Peyer's patch (tissue), 4 donors: ENCODE measurements around the gene ETV6. TPM values are rescaled to one million over a fixed set of nuclear protein-coding genes. Genes with fewer than 3 reads are reported as not detected.

ENCODE experiments used
- DNase-seq, 3 donors: peaks; one replicate each; pipeline ENCODE4 v3.0.0-alpha.2; 2017 to 2019
- H3K27ac ChIP-seq, 4 donors: fragments of 200-600 bp; sonication (generic); one replicate each; pipeline ENCODE4 v1.5.1; 2016 to 2019
- H3K27me3 ChIP-seq, 2 donors: fragments of 200-600 bp; sonication (generic); one replicate each; pipeline ENCODE4 v1.5.1; 2019
- H3K36me3 ChIP-seq, 3 donors: fragments of 200-600 bp; sonication (generic); one replicate each; pipeline ENCODE4 v1.5.1; 2016 to 2019
- H3K4me1 ChIP-seq, 4 donors: fragments of 200-600 bp; sonication (generic); one replicate each; pipeline ENCODE4 v1.5.1; 2016 to 2019
- H3K4me3 ChIP-seq, 4 donors: fragments of 200-600 bp; sonication (generic); 1 replicate in 3 of 4; 2 replicates in 1 of 4; pipeline ENCODE4 v1.5.1; 2016 to 2019; ENCODE audit warnings: mild to moderate bottlenecking in 1 of 4
- H3K9me3 ChIP-seq, 4 donors: fragments of 200-600 bp; sonication (generic); one replicate each; pipeline ENCODE4 v1.5.1; 2016 to 2019; ENCODE audit warnings: mild to moderate bottlenecking in 1 of 4
- CTCF ChIP-seq, 6 experiments: fragments of 450-650 bp in 4 of 6; fragments of 200-600 bp in 2 of 6; sonication (generic) in 1 of 6; IDR thresholded peaks; one replicate each; pipeline ENCODE4 v1.5.1; 2017 to 2019; ENCODE audit warnings: antibody characterized with exemption in 6 of 6, mild to moderate bottlenecking in 3 of 6, moderate library complexity in 1 of 6
- POLR2A ChIP-seq, 2 donors: fragments of 450-650 bp; IDR thresholded peaks; one replicate each; pipeline ENCODE4 v1.5.1; 2017; ENCODE audit warnings: antibody characterized with exemption in 2 of 2, mild to moderate bottlenecking in 2 of 2, moderate library complexity in 2 of 2
- total RNA-seq, 4 donors: library from RNA; depleted of rRNA; stranded (reverse); fragments of >200 nt; gene quantifications; one replicate each; pipeline ENCODE4 v1.1.0, GENCODE V29; 2016

The ETV6 gene
- total RNA-seq, 4 donors from 2014 or later, result 35.4 to 49.5 (median 42.2) TPM

GRCh38 chr12:11756523-11756922, 107.0 kb downstream of the ETV6 start:
- Histone ChIP-seq H3K4me3 (no peak overlapping the region), H3K4me1 (peaks cover 0 to 50% (median 6%) of the 10 kb centered on the region in 4 donors), H3K36me3 (peaks cover 0 to 12% (median 0%) of the 10 kb centered on the region in 3 donors), H3K27ac (peak overlapping the region; percentile 37 to 84 (median 53)), H3K9me3 (no peaks in the 10 kb centered on the region), H3K27me3 (no peaks in the 10 kb centered on the region)
- no peak for DNase-seq
- TF ChIP-seq POLR2A (IDR thresholded peaks at IDR 0.05) (no peak), CTCF (IDR thresholded peaks at IDR 0.05) (no peak)

GRCh38 chr12:11757095-11757494, 107.6 kb downstream of the ETV6 start:
- Histone ChIP-seq H3K27me3 (no peaks in the 10 kb centered on the region), H3K27ac (peak overlapping the region in 2 of 4 donors; percentile 39 to 84), H3K4me3 (no peak overlapping the region), H3K36me3 (peaks cover 0 to 12% (median 0%) of the 10 kb centered on the region in 3 donors), H3K9me3 (no peaks in the 10 kb centered on the region), H3K4me1 (peaks cover 0 to 56% (median 11%) of the 10 kb centered on the region in 4 donors)
- no peak for TF ChIP-seq POLR2A (IDR thresholded peaks at IDR 0.05)
- no peak for TF ChIP-seq CTCF (IDR thresholded peaks at IDR 0.05)
- DNase-seq, result no peak

- Histone ChIP-seq H3K4me3 (no peak overlapping the region), H3K27ac (peak overlapping the region; percentile 64 to 84 (median 76)), H3K9me3 (no peaks in the 10 kb centered on the region), H3K4me1 (peaks cover 0 to 60% (median 14%) of the 10 kb centered on the region in 4 donors), H3K27me3 (no peaks in the 10 kb centered on the region), H3K36me3 (peaks cover 0 to 12% (median 0%) of the 10 kb centered on the region in 3 donors)
- DNase-seq, result no peak
- TF ChIP-seq POLR2A (IDR thresholded peaks at IDR 0.05) (no peak), CTCF (IDR thresholded peaks at IDR 0.05) (no peak)
Observed at GRCh38 chr12:11757531-11757930, 108.1 kb downstream of the ETV6 start.

GRCh38 chr12:11758087-11758486, 108.6 kb downstream of the ETV6 start:
- Histone ChIP-seq H3K27me3 (no peaks in the 10 kb centered on the region), H3K9me3 (no peaks in the 10 kb centered on the region), H3K36me3 (peaks cover 0 to 12% (median 0%) of the 10 kb centered on the region in 3 donors), H3K4me3 (no peak overlapping the region), H3K4me1 (peaks cover 0 to 64% (median 16%) of the 10 kb centered on the region in 4 donors), H3K27ac (peak overlapping the region; percentile 64 to 84 (median 76))
- no peak for DNase-seq
- TF ChIP-seq POLR2A (IDR thresholded peaks at IDR 0.05) (no peak), CTCF (IDR thresholded peaks at IDR 0.05) (no peak)

- H3K27me3 ChIP-seq, result no peaks in the 10 kb centered on the region
- no peak overlapping the region for H3K4me3 ChIP-seq
- TF ChIP-seq POLR2A (IDR thresholded peaks at IDR 0.05), result no peak
- TF ChIP-seq CTCF (IDR thresholded peaks at IDR 0.05), result no peak
- DNase-seq, result peak in 2 of 3 donors; percentile 81
- H3K27ac ChIP-seq, result peak overlapping the region; percentile 64 to 84 (median 76)
- H3K36me3 ChIP-seq, result peaks cover 0 to 5% (median 0%) of the 10 kb centered on the region in 3 donors
- no peaks in the 10 kb centered on the region for H3K9me3 ChIP-seq
- H3K4me1 ChIP-seq, result peaks cover 0 to 64% (median 16%) of the 10 kb centered on the region in 4 donors
Observed at GRCh38 chr12:11758510-11759493, 109.3 kb downstream of the ETV6 start.
